H1 (cell line): ENCODE results near the gene MAN1C1. TPM values are rescaled to one million over a fixed set of nuclear protein-coding genes. Genes with fewer than 3 reads are reported as not detected.

ENCODE experiments used
- EP300 ChIP-seq, 2 experiments: IDR thresholded peaks; 1 replicate in 1 of 2; 2 replicates in 1 of 2; pipeline ENCODE4 v1.6.1; 2011 to 2012; ENCODE audit warnings: low read depth in 2 of 2, low read length in 2 of 2, mild to moderate bottlenecking in 2 of 2, borderline replicate concordance in 1 of 2, inconsistent platforms in 1 of 2, moderate library complexity in 1 of 2
- NRF1 ChIP-seq: IDR thresholded peaks from 2 replicates; pipeline ENCODE4 v1.6.1; 2011; ENCODE audit warnings: mild to moderate bottlenecking, low read depth, low read length, improper control_type of control experiment
- TAF7 ChIP-seq: optimal IDR thresholded peaks from 2 replicates; pipeline ENCODE3; 2011; ENCODE audit warnings: low read depth, mild to moderate bottlenecking, inconsistent platforms, low read length, moderate library complexity, borderline replicate concordance
- polyA plus RNA-seq, 7 experiments: library from polyadenylated mRNA; depleted of rRNA in 3 of 7; stranded (reverse) in 5 of 7; unstranded in 2 of 7; fragments of >200 nt in 5 of 7; fragments of 200-250 nt in 2 of 7; gene quantifications; 1 replicate in 5 of 7; 2 replicates in 1 of 7; 4 replicates in 1 of 7; pipeline versions ENCODE4 v1.2.1 to v1.2.3, GENCODE V29; 2011 to 2013; ENCODE audit warnings: missing spikeins in 2 of 7, mixed read lengths in 2 of 7
- total RNA-seq: library from RNA; stranded (reverse); fragmentation: NEBNext Ultra II Directional; extraction: Animal tissue kit (Norgen Biotek cat#: 25700); gene quantifications from 2 replicates; pipeline ENCODE4 v1.2.1, GENCODE V29; 2021

MAN1C1 gene
- total and polyA plus RNA-seq, 2 of the 8 experiments (the other 6 are each of a cell fraction or from before 2014, with no cell fraction given) = 7.8 to 15.2 TPM

DNA sequence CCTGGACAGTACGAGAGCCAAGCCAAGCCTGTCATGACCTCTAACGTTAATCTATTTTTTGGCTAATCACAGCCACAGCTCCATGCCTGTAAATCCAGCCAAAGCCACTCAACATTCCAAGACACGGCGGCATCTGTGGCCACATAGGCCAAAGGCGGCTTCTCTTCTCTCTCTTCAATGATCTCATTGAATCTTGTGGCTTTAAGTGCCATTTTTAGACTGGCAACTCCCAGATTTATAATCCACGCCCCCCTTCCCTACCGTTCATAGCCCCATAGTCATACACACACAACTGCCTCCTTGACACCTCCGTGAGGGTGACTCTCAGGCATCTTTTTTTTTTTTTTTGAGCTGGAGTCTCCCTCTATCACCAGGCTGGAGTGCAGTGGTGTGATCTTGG is 177.7 kb downstream of the MAN1C1 start (continued):
- TF ChIP-seq EP300 (IDR thresholded peaks at IDR 0.05; ENCODE audit: borderline replicate concordance in 1 of 2, low read depth in 2 of 2, low read length in 2 of 2) (no peak), NRF1 (no peak), TAF7 (no peak)
